ENCODE measurements around the gene RMI2. TPM values are rescaled to one million over a fixed set of nuclear protein-coding genes. Genes with fewer than 3 reads are reported as not detected.
A peak's percentile ranks its signal among the peaks of the same experiment; 100 is the strongest.

The RMI2 gene
- total and polyA plus RNA-seq, 4 donors: 0.28 to 8.5 (median 0.83) TPM

GRCh38 chr16:11295672-11296071, 49.6 kb upstream of the RMI2 start (continued):
- no peak for TF ChIP-seq ZBTB33 (IDR thresholded peaks at IDR 0.05)
- TF ChIP-seq ATF3 (IDR thresholded peaks at IDR 0.05): no peak
- TF ChIP-seq JUND (IDR thresholded peaks at IDR 0.05): no peak
- no peak for TF ChIP-seq FOXA2 (IDR thresholded peaks at IDR 0.05)
- no peak for TF ChIP-seq RAD21 (IDR thresholded peaks at IDR 0.05)
- TF ChIP-seq YY1 (IDR thresholded peaks at IDR 0.05): no peak

- Histone ChIP-seq H3K4me3 (ENCODE audit: low read depth in 1 of 3, low read length in 3 of 3) (no peak overlapping the region), H3K9me3 (ENCODE audit: control insufficient read depth in 4 of 4, low read length in 3 of 4) (no peaks in the 10 kb centered on the region), H3K27ac (ENCODE audit: low read depth in 1 of 2, low read length in 2 of 2) (no peak overlapping the region), H3K9ac (ENCODE audit: low read depth in 1 of 2, low read length in 2 of 2) (no peak overlapping the region), H3K4me1 (ENCODE audit: control insufficient read depth in 4 of 4, insufficient read depth in 4 of 4, low read length in 3 of 4) (peaks cover 6 to 17% (median 11%) of the 10 kb centered on the region in 4 donors), H3K36me3 (ENCODE audit: control insufficient read depth in 4 of 4, insufficient read depth in 3 of 4, low read depth in 1 of 4, low read length in 3 of 4) (no peaks in the 10 kb centered on the region), H3K27me3 (ENCODE audit: control insufficient read depth in 4 of 4, insufficient read depth in 4 of 4, low read length in 3 of 4) (no peaks in the 10 kb centered on the region)
- TF ChIP-seq CTCF (IDR thresholded peaks at IDR 0.05; ENCODE audit: low read depth, low read length, missing input control): no peak
- 74% methylated on average over 3 of the region's 3 CpGs for WGBS
- DNase-seq (ENCODE audit: low spot score): no peak
Measured at GRCh38 chr16:11296351-11296705, 48.9 kb upstream of the RMI2 start.

- TF ChIP-seq RAD21 (IDR thresholded peaks at IDR 0.05) (no peak), HNF4G (IDR thresholded peaks at IDR 0.05) (no peak), FOXA2 (IDR thresholded peaks at IDR 0.05) (peak; percentile 32), TAF1 (conservative IDR thresholded peaks at IDR 0.05) (no peak), SP1 (IDR thresholded peaks at IDR 0.05) (peak; percentile 6), MAX (IDR thresholded peaks at IDR 0.05) (no peak), HNF4A (conservative IDR thresholded peaks at IDR 0.05) (no peak), NR2F2 (IDR thresholded peaks at IDR 0.05) (no peak), YY1 (IDR thresholded peaks at IDR 0.05) (no peak)
- DNase-seq (ENCODE audit: low spot score): no peak
- peaks cover 6 to 17% (median 11%) of the 10 kb centered on the region in 4 donors for H3K4me1 ChIP-seq (ENCODE audit: control insufficient read depth in 4 of 4, insufficient read depth in 4 of 4, low read length in 3 of 4)
- H3K9me3 ChIP-seq (ENCODE audit: control insufficient read depth in 4 of 4, low read length in 3 of 4): no peaks in the 10 kb centered on the region
- no peak overlapping the region for H3K27ac ChIP-seq (ENCODE audit: low read depth in 1 of 2, low read length in 2 of 2)
- H3K9ac ChIP-seq (ENCODE audit: low read depth in 1 of 2, low read length in 2 of 2): no peak overlapping the region
- 40% methylated on average over 10 of the region's 10 CpGs for WGBS
- H3K36me3 ChIP-seq (ENCODE audit: control insufficient read depth in 4 of 4, insufficient read depth in 3 of 4, low read depth in 1 of 4, low read length in 3 of 4): no peaks in the 10 kb centered on the region
- no peak overlapping the region for H3K4me3 ChIP-seq (ENCODE audit: low read depth in 1 of 3, low read length in 3 of 3)
- H3K27me3 ChIP-seq (ENCODE audit: control insufficient read depth in 4 of 4, insufficient read depth in 4 of 4, low read length in 3 of 4): no peaks in the 10 kb centered on the region
Measured at GRCh38 chr16:11296706-11297491, 48.4 kb upstream of the RMI2 start.

Data from liver (tissue), 9 donors.